Stimulated activated CD4-positive, alpha-beta T cell treated with anti-CD3 and anti-CD28 coated beads, Interleukin-2, amount 100 ng/mL, for 48 hours (primary cell): ENCODE data around the gene BSDC1.
"Not testable (repeated sequence)": the region's sequence is repeated elsewhere in the genome, so short reads cannot be mapped to it uniquely, and the experiment has no call there.

ENCODE experiments used
- DNase-seq, 2 donors: peaks; one replicate each; pipeline ENCODE4 v3.0.0-alpha.2; 2020

Gene BSDC1

GRCh38 chr1:32355778-32356177 is 38.5 kb downstream of the BSDC1 start:
- not testable (repeated sequence) for DNase-seq

DNA sequence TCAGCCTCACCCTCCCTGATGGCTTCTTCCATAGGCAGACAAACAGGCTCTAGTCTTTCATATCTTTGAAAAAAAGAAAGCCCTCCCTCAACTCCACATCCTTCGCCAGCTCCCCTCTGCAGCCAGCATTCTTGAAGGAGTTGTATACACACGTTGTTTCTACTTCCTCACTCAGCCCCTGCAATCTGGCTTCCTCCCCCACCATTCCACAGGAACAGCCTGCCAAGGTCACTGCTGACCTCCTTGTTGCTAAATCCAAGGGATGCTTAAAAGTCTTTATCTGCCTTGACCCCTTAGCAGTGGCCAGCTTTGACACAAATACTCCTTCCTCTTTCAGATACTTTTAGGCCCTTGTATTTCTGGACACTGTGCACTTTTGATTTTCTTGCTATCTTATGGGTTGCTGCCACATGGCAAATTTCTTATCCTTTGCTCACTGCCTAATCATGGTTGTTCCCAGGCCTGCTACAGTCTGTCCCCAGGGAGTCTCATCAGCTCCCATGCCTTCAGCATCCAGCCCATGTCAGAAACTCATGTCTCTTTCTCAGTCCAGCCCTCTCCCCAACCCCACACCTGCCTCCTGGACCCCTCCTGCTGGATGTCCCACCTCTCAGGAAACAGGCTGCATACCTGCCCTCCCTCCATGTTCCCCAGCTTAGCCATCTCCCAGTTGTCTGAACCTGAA is 40.2 kb downstream of the BSDC1 start:
- DNase-seq = no peak

- DNase-seq = no peak
Measured at GRCh38 chr1:32353431-32353830, 40.8 kb downstream of the BSDC1 start.

GRCh38 chr1:32352831-32353383 is 41.3 kb downstream of the BSDC1 start:
- no peak for DNase-seq

- no peak for DNase-seq
Measured at GRCh38 chr1:32352239-32352745, 41.9 kb downstream of the BSDC1 start.

- peak; percentile 83 to 84 for DNase-seq
Measured at GRCh38 chr1:32351399-32352238, 42.6 kb downstream of the BSDC1 start.

DNA sequence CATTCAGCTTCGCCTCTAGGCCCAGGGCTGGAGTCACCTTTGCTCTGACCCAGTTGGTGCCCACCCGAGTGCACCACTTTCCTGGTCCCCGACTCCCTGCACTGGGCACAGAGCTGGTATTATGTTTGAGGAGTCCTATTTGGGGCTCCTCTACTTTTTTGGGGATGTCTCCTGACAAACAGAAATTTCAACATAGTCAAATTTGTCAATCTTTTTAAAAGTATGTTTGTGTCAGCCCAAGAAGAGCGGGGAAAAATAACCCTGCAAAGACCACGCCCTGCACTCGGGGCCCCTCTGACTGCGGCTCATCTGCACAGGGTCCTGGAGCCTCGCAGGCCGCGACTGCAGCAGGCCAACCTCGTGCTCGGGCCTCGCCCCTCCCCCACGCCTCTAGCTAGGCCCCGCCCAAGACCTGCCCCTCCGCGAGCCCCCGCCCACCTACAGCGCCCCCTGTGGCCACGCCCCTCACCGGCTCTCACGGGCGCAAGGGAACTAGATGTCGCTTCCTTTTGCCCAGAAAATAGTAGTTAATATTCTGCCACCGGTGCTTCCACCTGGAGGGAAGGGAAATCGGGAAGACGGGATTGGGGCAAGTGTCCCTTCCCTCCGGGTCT is 43.3 kb downstream of the BSDC1 start:
- DNase-seq = peak; percentile 77 to 86

DNA sequence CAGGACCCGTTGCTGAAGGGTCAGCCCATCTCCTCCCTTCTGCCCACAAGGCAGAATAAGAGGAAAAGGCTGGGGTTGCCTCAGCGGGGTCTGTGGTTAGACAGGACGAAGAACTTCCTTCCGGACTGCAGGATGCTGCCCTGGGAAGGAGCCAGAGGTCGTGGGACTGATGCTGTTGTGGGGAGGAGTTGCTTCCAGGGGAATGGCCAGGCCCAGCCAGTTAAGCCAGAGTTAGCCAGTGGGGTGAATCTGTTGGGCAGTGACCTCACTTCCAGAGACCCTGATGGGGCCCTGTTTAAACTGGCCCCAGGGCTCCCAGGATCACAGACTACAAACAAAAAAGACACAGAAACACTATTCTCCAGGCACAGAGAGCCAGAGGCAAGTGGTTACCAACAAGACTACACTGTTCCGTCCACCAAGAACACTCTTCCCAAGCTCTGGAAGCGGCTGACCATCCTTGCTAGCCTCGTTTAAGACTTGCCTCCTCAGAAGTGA is 45.0 kb downstream of the BSDC1 start:
- DNase-seq = no peak

DNA sequence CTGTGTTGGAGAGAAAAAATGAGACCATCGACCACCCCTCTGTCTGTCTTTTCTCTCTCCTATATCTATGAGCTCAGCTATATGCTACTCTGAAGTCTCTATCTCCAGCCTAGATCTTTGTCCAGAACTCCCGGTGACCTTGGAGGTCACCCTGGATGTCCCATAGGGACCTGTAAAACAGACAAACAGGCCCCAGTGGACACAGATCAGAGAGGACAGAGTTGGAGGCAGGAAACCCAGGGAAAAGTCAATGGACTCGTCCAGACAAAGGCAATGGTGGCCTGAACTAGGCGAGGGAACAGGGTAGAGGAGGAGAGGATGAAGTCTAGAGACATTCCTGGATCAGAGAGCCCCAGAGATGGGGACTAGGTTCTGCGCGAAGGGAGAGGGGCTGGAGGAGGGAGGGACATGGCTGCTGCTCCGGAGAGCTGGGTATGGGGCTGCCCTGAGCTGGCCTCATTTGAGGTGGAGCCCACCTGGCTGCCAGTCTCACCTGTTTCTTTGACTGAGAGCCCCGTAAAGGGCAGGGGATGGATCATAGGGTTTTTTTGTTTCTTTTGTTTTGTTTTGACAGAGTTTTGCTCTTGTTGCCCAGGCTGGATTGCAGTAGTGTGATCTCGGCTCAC is 47.6 kb downstream of the BSDC1 start:
- no peak for DNase-seq

- no peak for DNase-seq
Measured at GRCh38 chr1:32345289-32345827, 48.9 kb downstream of the BSDC1 start.

DNA sequence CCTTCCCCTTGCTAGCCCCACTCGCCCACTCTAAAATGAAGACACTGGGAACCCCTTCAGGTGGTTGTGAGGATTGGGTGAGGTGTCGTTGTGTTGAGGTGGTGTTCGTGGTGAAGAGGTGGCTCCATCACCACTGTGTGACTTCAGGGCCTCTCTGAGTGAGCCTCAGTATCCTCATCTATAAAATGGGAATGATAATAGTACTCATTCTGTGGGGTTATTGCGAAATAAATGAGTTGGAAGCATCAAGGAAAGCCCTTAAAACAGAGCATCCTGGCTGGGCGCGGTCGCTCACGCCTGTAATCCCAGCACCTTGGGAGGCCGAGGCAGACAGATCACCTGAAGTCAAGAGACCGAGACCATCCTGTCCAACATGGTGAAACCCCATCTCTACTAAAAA is 51.5 kb downstream of the BSDC1 start:
- no peak for DNase-seq

GRCh38 chr1:32341971-32342370 is 52.3 kb downstream of the BSDC1 start:
- DNase-seq = no peak

GRCh38 chr1:32341186-32341757 is 53.0 kb downstream of the BSDC1 start:
- DNase-seq = no peak

GRCh38 chr1:32339363-32339978 is 54.8 kb downstream of the BSDC1 start:
- no peak for DNase-seq

DNA sequence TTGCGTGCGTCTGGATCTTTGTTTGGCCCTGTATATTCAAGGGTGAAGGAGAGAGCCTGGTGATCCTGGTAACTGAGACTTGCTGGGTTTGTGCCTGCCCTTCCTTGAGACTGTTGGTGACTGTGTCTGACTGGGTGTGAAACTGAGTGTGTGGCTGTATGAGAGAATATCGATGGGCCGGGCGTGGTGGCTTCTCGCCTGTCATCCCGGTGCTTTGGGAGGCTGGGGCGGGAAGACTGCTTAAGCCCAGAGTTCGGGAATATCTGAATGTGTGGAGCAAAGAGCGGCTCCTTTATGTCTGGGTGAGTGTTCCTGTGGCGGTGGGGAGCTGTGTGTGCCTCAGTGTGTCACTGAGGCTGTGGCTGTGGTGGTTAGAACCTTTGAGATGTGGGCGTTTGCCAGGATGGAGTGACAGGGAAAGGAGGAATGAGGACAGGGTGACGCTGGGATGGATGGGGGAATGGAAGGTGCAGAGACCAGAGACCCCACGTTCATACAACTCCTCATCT is 55.5 kb downstream of the BSDC1 start:
- no peak for DNase-seq

DNA sequence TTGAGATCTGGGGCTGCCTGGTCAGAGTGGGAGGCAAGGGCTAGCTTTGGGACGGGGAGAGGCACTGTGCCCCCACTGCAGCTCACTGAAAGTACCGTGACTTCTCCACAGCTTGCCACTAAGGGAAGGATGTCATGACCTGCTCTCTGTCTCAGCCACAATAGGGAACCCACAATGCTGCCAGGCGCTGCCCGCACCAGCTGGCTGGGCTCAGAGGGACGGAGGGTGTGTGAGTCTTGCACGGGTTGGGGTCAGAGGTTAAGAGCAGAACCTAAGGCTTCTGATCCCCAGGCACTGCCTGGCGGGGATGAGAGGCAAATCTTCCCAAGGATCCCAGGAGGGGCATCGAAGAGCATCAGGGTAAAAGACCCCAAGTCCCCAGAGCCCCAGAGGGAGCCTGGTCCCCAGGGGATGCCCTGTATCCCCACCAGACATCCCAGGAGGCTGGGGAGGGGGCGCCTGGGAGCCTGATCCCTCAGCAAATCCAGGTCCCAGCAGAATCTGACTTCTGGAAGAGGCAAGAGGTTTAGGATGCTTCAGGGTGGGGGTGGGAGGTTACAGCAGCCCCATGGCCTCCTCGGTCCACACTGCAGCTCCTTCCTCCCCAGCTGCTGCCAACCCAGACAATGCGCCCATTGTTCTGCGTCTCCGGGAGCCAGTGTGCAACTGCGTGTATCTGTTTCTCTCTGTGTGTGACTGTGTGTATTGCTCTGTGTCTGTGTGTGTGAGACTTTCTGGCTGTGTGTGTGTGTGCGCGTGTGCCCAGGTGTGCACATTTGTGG is 56.2 kb downstream of the BSDC1 start:
- no peak for DNase-seq

DNA sequence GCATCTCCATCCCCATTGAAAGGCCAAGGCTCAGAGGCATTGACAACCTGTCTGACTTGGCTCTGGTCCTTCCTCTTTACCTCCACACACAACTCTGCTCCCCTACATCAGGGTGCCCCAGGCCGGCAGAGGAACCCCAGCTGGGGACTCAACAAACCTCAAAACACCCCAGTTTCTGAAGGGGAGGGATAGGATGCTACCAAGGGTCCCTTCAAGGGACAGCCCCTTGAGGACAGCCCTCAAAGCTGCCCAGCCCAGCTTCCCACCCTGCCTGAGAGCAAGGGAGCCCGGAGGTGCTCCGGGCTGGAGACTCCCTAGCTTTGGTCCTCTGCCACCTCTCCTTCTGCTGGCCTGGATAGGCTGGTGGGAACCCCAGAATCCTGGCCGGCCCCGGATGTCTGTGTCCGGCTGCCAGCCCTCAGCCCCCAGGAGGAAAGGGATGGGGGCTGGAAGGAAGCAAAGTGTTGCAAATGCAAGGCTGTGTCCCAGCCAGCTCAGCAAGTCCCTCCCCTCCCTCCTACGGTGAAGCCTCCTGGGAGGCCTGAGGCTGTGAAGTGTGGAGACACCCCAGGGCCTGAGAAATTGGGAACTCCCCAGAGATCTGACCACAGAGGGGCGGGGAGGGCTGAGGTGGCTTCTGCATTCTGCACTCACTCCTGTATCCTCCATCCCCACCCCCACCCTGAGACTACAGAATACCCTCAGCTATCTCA is 57.1 kb downstream of the BSDC1 start:
- no peak for DNase-seq

- DNase-seq = no peak
Measured at GRCh38 chr1:32336591-32336932, 57.7 kb downstream of the BSDC1 start.

- peak; percentile 73 to 84 for DNase-seq
Measured at GRCh38 chr1:32335790-32336590, 58.3 kb downstream of the BSDC1 start, which contains the start of gene MARCKSL1. MARCKSL1 (minus strand) TSS chr1:32336233; CDS start chr1:32336033, 200 bp downstream.
